Mucosa of gallbladder (tissue), 1 donor: ENCODE measurements around the gene SLC10A6. TPM values are rescaled to one million over a fixed set of nuclear protein-coding genes. Genes with fewer than 3 reads are reported as not detected.

Experiments
- DNase-seq: peaks from one replicate; pipeline ENCODE4 v3.0.0-alpha.2; 2020; ENCODE audit warnings: low spot score
- total RNA-seq: library from RNA; stranded (reverse); gene quantifications from one replicate; pipeline ENCODE4 v1.2.1, GENCODE V29; 2021
- donor health status: DM: no; HTN: no; CAD: no.

Gene SLC10A6
- total RNA-seq, 1 donor from 2014 or later: 0.81 TPM

- no peak for DNase-seq
Observed at GRCh38 chr4:86788826-86789225, 60.4 kb downstream of the SLC10A6 start.

DNA sequence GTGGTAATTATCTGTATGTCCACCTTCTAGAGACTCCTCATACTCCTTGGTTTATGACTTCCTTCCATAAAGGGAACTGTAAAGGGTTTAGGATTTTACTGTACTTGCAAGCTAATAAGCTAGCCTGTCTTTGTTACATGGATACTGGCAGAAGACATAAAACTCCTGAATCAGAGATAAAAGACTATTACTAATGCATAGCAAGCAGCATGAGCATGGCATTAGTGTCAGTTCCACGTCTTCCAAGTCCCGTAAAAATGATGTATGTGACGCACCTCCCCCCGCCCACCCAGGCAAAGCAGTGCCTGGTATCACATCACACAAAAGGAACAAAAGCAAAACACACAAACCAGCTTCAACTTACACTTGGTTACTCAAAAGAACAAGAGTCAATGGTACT, 71.0 kb downstream of the SLC10A6 start:
- DNase-seq: no peak

GRCh38 chr4:86775061-86775460, 74.1 kb downstream of the SLC10A6 start:
- DNase-seq: no peak

Other genes with a start within 250 kb of the SLC10A6 start
- 0.89 TPM for gene C4orf36, start 43.0 kb upstream of the SLC10A6 start, total RNA-seq
- 97.3 TPM for gene AFF1, start 85.6 kb upstream of the SLC10A6 start, total RNA-seq